ENCODE measurements around the gene LRRC7. TPM values are rescaled to one million over a fixed set of nuclear protein-coding genes. Genes with fewer than 3 reads are reported as not detected.

LRRC7 gene
- total and polyA plus RNA-seq, 2 of the 13 experiments (the other 11 are each of a cell fraction or from before 2014, with no cell fraction given) = not detected

DNA sequence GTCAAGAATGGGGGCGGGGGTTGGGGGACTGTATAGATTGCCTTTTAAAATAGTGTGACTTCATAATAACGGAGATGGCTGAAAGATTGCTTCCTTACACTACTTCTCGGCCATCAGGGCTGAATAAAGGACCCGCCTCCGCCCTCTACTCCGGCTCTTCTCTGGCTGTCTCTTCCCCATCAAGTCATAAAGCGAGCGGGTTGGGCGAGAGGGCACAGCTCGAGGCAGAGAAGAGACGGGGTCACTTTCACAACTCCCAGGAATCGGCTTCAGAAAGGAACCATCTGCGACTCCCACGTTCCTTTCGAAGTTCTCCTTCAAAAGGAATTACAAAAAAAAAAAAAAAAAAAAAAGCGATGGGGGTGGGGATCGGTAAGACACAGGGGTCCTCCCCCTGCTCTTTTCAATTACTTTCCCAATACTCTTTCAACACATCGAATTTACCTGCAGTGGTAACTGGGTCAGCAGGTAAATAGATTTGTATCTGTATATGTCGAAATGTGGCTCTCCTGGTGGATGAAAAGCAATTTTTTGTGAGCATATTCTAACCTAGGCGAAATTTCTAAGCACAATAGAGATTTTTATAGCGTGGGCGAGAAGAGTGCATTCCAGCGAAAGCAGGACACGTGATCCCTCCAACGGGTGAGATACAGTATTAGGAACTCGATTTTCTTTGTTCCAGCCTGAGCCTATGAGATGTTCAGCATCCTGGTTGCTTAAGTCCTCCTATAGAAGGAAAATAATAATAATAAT is 2.0 kb downstream of the LRRC7 start:
- DNase-seq (ENCODE audit: low spot score) (no peak), FAIRE-seq (no peak), ATAC-seq (no peak)
- Histone ChIP-seq H3K9me3 (ENCODE audit: low read length) (no peaks in the 10 kb centered on the region), H3K27ac (ENCODE audit: extremely low read length, insufficient read depth, low read length) (no peak overlapping the region), H4K20me1 (ENCODE audit: insufficient read depth, low read length) (no peaks in the 10 kb centered on the region), H3K79me2 (ENCODE audit: insufficient read depth, low read length) (no peaks in the 10 kb centered on the region), H3K9ac (ENCODE audit: insufficient read depth, low read depth, low read length) (no peak overlapping the region), H2AFZ (ENCODE audit: low read length) (no peak overlapping the region), H3K4me1 (ENCODE audit: insufficient read depth, low read length) (peaks cover 11% of the 10 kb centered on the region; the same call in 1 of the 2 replicates), H3K4me3 (replicated peaks in 1 of 3; ENCODE audit: insufficient read depth in 1 of 3, low read depth in 2 of 3, low read length in 3 of 3) (no peak overlapping the region), H3K36me3 (replicated peaks in 1 of 2; ENCODE audit: control insufficient read depth in 1 of 2, insufficient read depth in 2 of 2, low read length in 2 of 2) (no peaks in the 10 kb centered on the region), H3K4me2 (ENCODE audit: low read depth, low read length) (no peak overlapping the region), H3K27me3 (ENCODE audit: control insufficient read depth in 1 of 2, insufficient read depth in 2 of 2, low read length in 2 of 2) (peaks cover 0 to 34% of the 10 kb centered on the region in 2 experiments; a peak in 4 of 5 replicates)
- intact Hi-C loops (cut with micrococcal nuclease; ENCODE audit: unreplicated experiment) = no loop called here
- in situ Hi-C loops (cut with HindIII; ENCODE audit: extremely low pct_ligation_motif_present, low pct_unique_long_range_greater_than_20kb) = no loop called here
- TF ChIP-seq ZNF235 (CRISPR knock-in tag; IDR thresholded peaks at IDR 0.05; ENCODE audit: borderline replicate concordance) = no peak
- no peak for TF ChIP-seq TAF15 (IDR thresholded peaks at IDR 0.05; ENCODE audit: low read depth, low read length, poor library complexity, severe bottlenecking)
- TF ChIP-seq ZBTB3 (CRISPR knock-in tag; IDR thresholded peaks at IDR 0.05; ENCODE audit: borderline replicate concordance, low read depth) = no peak
- TF ChIP-seq, protein P1, sequence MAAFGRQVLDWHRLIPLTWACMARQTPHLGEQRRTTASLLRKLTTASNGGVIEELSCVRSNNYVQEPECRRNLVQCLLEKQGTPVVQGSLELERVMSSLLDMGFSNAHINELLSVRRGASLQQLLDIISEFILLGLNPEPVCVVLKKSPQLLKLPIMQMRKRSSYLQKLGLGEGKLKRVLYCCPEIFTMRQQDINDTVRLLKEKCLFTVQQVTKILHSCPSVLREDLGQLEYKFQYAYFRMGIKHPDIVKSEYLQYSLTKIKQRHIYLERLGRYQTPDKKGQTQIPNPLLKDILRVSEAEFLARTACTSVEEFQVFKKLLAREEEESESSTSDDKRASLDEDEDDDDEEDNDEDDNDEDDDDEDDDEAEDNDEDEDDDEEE (CRISPR knock-in tag; IDR thresholded peaks at IDR 0.05) = no peak
- TF ChIP-seq PRMT3 (CRISPR knock-in tag; IDR thresholded peaks at IDR 0.05; ENCODE audit: borderline replicate concordance, low read depth) = no peak
- TF ChIP-seq, protein P2, sequence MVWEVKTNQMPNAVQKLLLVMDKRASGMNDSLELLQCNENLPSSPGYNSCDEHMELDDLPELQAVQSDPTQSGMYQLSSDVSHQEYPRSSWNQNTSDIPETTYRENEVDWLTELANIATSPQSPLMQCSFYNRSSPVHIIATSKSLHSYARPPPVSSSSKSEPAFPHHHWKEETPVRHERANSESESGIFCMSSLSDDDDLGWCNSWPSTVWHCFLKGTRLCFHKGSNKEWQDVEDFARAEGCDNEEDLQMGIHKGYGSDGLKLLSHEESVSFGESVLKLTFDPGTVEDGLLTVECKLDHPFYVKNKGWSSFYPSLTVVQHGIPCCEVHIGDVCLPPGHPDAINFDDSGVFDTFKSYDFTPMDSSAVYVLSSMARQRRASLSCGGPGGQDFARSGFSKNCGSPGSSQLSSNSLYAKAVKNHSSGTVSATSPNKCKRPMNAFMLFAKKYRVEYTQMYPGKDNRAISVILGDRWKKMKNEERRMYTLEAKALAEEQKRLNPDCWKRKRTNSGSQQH (CRISPR knock-in tag; IDR thresholded peaks at IDR 0.05; ENCODE audit: low read depth) = no peak
- TF ChIP-seq ZNF678 (CRISPR knock-in tag; IDR thresholded peaks at IDR 0.05) = no peak
- TF ChIP-seq, protein P3, sequence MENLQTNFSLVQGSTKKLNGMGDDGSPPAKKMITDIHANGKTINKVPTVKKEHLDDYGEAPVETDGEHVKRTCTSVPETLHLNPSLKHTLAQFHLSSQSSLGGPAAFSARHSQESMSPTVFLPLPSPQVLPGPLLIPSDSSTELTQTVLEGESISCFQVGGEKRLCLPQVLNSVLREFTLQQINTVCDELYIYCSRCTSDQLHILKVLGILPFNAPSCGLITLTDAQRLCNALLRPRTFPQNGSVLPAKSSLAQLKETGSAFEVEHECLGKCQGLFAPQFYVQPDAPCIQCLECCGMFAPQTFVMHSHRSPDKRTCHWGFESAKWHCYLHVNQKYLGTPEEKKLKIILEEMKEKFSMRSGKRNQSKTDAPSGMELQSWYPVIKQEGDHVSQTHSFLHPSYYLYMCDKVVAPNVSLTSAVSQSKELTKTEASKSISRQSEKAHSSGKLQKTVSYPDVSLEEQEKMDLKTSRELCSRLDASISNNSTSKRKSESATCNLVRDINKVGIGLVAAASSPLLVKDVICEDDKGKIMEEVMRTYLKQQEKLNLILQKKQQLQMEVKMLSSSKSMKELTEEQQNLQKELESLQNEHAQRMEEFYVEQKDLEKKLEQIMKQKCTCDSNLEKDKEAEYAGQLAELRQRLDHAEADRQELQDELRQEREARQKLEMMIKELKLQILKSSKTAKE (CRISPR knock-in tag; IDR thresholded peaks at IDR 0.05; ENCODE audit: borderline replicate concordance) = no peak
- no peak for TF ChIP-seq FOXC1 (CRISPR knock-in tag; IDR thresholded peaks at IDR 0.05; ENCODE audit: borderline replicate concordance)
- CTCF ChIA-PET (ENCODE audit: low intra/inter-chr PET ratio, low total read pairs) = no interaction called here
- POLR2A ChIA-PET = no interaction called here
- BruUV-seq (replicated peaks) = no TSS peak
- WGBS (ENCODE audit: low lambda C conversion rate) = 13% methylated on average over 26 of the region's 26 CpGs

Data from HepG2 (cell line).